HepG2 (cell line): Measurements from ENCODE around the gene SPTBN2. TPM values are rescaled to one million over a fixed set of nuclear protein-coding genes. Genes with fewer than 3 reads are reported as not detected.
A peak's percentile ranks its signal among the peaks of the same experiment; 100 is the strongest.

Source experiments
- ADNP ChIP-seq: sonication (generic); formaldehyde crosslinking; IDR thresholded peaks from 2 replicates; pipeline ENCODE4 v1.4.0; 2020; ENCODE audit warnings: missing genetic modification reagents
- BHLHE40 ChIP-seq: IDR thresholded peaks from 2 replicates; pipeline ENCODE4 v1.6.1; 2011; ENCODE audit warnings: low read length, improper control_type of control experiment
- CENPBD1 ChIP-seq: sonication (generic); formaldehyde crosslinking; IDR thresholded peaks from 2 replicates; pipeline ENCODE4 v1.8.0; 2022; ENCODE audit warnings: missing genetic modification reagents, low read depth, mild to moderate bottlenecking, borderline replicate concordance
- FOXK1 ChIP-seq: sonication (generic); formaldehyde crosslinking; IDR thresholded peaks from 2 replicates; pipeline ENCODE4 v1.4.0; 2020; ENCODE audit warnings: low read depth, missing genetic modification reagents, borderline replicate concordance
- ISX ChIP-seq: sonication (generic); formaldehyde crosslinking; conservative IDR thresholded peaks from 2 replicates; pipeline ENCODE4 v1.5.0; 2020; ENCODE audit warnings: missing genetic modification reagents
- MAFF ChIP-seq: IDR thresholded peaks from 2 replicates; pipeline ENCODE4 v1.6.1; 2011; ENCODE audit warnings: low read depth, low read length, improper control_type of control experiment
- MXD3 ChIP-seq: IDR thresholded peaks from 2 replicates; pipeline ENCODE4 v1.6.1; 2016; ENCODE audit warnings: mild to moderate bottlenecking, missing biosample characterization, missing genetic modification reagents
- TAF15 ChIP-seq: fragments of 200-400 bp; formaldehyde crosslinking; IDR thresholded peaks from one replicate; pipeline ENCODE4 v1.6.1; 2018; ENCODE audit warnings: mild to moderate bottlenecking, low read depth, low read length; ENCODE audit not compliant: poor library complexity, severe bottlenecking
- THAP9 ChIP-seq: sonication (generic); formaldehyde crosslinking; IDR thresholded peaks from 2 replicates; pipeline ENCODE4; 2020; ENCODE audit warnings: missing genetic modification reagents, mild to moderate bottlenecking, borderline replicate concordance
- ZKSCAN1 ChIP-seq: fragments of 150-350 bp; IDR thresholded peaks from 2 replicates; pipeline ENCODE4 v1.6.1; 2014; ENCODE audit warnings: low read length
- ZNF121 ChIP-seq: sonication (generic); formaldehyde crosslinking; IDR thresholded peaks from 2 replicates; pipeline ENCODE4 v1.5.0; 2020; ENCODE audit warnings: mild to moderate bottlenecking, missing genetic modification reagents
- ZNF34 ChIP-seq: sonication (generic); formaldehyde crosslinking; IDR thresholded peaks from 2 replicates; pipeline ENCODE4 v1.4.0; 2020; ENCODE audit warnings: mild to moderate bottlenecking, missing genetic modification reagents, borderline replicate concordance
- ZNF367 ChIP-seq: sonication (generic); formaldehyde crosslinking; IDR thresholded peaks from 2 replicates; pipeline ENCODE4 v1.4.0; 2020; ENCODE audit warnings: missing genetic modification reagents, borderline replicate concordance
- ZNF446 ChIP-seq: sonication (generic); formaldehyde crosslinking; IDR thresholded peaks from 2 replicates; pipeline ENCODE4 v1.5.0; 2020; ENCODE audit warnings: mild to moderate bottlenecking, missing genetic modification reagents
- ZNF724P ChIP-seq: sonication (generic); formaldehyde crosslinking; IDR thresholded peaks from 2 replicates; pipeline ENCODE4 v1.8.0; 2022; ENCODE audit warnings: missing genetic modification reagents, borderline replicate concordance
- polyA plus RNA-seq, 8 experiments: library from polyadenylated mRNA; depleted of rRNA in 3 of 8; stranded (reverse) in 7 of 8; unstranded in 1 of 8; fragments of >200 nt; fragmentation: Illumina TruSeq in 4 of 8; extraction: Trizol in 4 of 8; gene quantifications; 2 replicates each; pipeline versions ENCODE4 v1.2.1 to v1.2.3, GENCODE V29; 2011 to 2016; ENCODE audit warnings: low read depth in 4 of 8, missing spikeins in 1 of 8, mixed read lengths in 1 of 8; ENCODE audit not compliant: insufficient read depth in 1 of 8
- total RNA-seq, 5 experiments: library from RNA; depleted of rRNA; stranded (reverse); fragments of >200 nt; fragmentation: Illumina TruSeq; extraction: Trizol; gene quantifications; 2 replicates each; pipeline ENCODE4 v1.2.3, GENCODE V29; 2016; ENCODE audit warnings: low read depth in 1 of 5
- TF ChIP-seq, protein P1 (sequence below): sonication (generic); formaldehyde crosslinking; IDR thresholded peaks from 2 replicates; pipeline ENCODE4 v1.4.0; 2020; ENCODE audit warnings: missing genetic modification reagents, borderline replicate concordance
- TF ChIP-seq, protein P2 (sequence below): sonication (generic); formaldehyde crosslinking; IDR thresholded peaks from 2 replicates; pipeline ENCODE4 v1.9.0; 2021; ENCODE audit warnings: missing genetic modification reagents, mild to moderate bottlenecking, borderline replicate concordance
- TF ChIP-seq, protein P3 (sequence below): sonication (generic); formaldehyde crosslinking; IDR thresholded peaks from 2 replicates; pipeline ENCODE4 v1.5.0; 2020; ENCODE audit warnings: mild to moderate bottlenecking, missing genetic modification reagents

SPTBN2 gene
- total and polyA plus RNA-seq, 2 of the 13 experiments (the other 11 are each of a cell fraction or from before 2014, with no cell fraction given), result 0.65 to 4.0 TPM

DNA sequence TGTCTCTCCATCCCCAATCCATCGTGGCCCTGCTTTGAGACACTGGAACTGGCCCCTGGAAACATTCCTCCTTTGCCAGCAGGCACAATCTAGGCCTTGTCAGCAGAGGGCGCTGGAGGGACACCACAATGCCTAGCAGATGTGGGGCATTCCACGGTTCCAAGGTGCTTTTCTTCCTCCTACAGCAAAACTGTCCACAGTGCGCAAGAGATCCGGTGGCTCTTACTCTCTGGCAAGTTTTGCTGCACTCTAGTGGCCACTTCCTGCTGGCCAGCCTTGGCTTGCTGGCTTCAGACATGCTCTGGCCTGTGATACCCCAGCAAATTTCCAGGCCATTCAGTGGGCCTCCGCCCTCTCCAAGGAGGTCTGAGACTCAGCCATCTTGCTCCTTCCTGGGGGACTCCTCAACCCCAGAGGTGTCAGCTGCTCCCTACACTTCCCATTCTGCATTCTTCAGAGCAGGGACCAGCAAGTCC lies 34.2 kb downstream of the SPTBN2 start (continued):
- TF ChIP-seq MAFF (peak; percentile 58), MXD3 (CRISPR knock-in tag) (no peak), BHLHE40 (0 out of 2 replicates have a peak, but pooled peaks have one; percentile 26), THAP9 (CRISPR knock-in tag) (peak; percentile 68; the same call in 1 of the 2 replicates), ZNF121 (CRISPR knock-in tag) (no peak), TAF15 (no peak), ZNF34 (CRISPR knock-in tag) (0 out of 2 replicates have a peak, but pooled peaks have one; percentile 81), ZKSCAN1 (no peak), FOXK1 (CRISPR knock-in tag) (peak; percentile 60; the same call in 1 of the 2 replicates), ISX (CRISPR knock-in tag) (no peak), ZNF446 (CRISPR knock-in tag) (no peak), ZNF367 (CRISPR knock-in tag) (no peak), ADNP (no peak), ZNF724P (CRISPR knock-in tag) (no peak), CENPBD1 (CRISPR knock-in tag) (no peak)
- TF ChIP-seq, protein P1, sequence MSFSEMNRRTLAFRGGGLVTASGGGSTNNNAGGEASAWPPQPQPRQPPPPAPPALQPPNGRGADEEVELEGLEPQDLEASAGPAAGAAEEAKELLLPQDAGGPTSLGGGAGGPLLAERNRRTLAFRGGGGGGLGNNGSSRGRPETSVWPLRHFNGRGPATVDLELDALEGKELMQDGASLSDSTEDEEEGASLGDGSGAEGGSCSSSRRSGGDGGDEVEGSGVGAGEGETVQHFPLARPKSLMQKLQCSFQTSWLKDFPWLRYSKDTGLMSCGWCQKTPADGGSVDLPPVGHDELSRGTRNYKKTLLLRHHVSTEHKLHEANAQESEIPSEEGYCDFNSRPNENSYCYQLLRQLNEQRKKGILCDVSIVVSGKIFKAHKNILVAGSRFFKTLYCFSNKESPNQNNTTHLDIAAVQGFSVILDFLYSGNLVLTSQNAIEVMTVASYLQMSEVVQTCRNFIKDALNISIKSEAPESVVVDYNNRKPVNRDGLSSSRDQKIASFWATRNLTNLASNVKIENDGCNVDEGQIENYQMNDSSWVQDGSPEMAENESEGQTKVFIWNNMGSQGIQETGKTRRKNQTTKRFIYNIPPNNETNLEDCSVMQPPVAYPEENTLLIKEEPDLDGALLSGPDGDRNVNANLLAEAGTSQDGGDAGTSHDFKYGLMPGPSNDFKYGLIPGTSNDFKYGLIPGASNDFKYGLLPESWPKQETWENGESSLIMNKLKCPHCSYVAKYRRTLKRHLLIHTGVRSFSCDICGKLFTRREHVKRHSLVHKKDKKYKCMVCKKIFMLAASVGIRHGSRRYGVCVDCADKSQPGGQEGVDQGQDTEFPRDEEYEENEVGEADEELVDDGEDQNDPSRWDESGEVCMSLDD, result no peak
- TF ChIP-seq, protein P2, sequence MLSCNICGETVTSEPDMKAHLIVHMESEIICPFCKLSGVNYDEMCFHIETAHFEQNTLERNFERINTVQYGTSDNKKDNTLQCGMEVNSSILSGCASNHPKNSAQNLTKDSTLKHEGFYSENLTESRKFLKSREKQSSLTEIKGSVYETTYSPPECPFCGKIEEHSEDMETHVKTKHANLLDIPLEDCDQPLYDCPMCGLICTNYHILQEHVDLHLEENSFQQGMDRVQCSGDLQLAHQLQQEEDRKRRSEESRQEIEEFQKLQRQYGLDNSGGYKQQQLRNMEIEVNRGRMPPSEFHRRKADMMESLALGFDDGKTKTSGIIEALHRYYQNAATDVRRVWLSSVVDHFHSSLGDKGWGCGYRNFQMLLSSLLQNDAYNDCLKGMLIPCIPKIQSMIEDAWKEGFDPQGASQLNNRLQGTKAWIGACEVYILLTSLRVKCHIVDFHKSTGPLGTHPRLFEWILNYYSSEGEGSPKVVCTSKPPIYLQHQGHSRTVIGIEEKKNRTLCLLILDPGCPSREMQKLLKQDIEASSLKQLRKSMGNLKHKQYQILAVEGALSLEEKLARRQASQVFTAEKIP, result no peak
- TF ChIP-seq, protein P3, sequence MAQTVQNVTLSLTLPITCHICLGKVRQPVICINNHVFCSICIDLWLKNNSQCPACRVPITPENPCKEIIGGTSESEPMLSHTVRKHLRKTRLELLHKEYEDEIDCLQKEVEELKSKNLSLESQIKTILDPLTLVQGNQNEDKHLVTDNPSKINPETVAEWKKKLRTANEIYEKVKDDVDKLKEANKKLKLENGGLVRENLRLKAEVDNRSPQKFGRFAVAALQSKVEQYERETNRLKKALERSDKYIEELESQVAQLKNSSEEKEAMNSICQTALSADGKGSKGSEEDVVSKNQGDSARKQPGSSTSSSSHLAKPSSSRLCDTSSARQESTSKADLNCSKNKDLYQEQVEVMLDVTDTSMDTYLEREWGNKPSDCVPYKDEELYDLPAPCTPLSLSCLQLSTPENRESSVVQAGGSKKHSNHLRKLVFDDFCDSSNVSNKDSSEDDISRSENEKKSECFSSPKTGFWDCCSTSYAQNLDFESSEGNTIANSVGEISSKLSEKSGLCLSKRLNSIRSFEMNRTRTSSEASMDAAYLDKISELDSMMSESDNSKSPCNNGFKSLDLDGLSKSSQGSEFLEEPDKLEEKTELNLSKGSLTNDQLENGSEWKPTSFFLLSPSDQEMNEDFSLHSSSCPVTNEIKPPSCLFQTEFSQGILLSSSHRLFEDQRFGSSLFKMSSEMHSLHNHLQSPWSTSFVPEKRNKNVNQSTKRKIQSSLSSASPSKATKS (CRISPR knock-in tag), result no peak
